T47D (cell line): ENCODE results near the gene ATXN1.

Source experiments
- DNase-seq, 2 experiments: peaks; one replicate each; pipeline versions ENCODE4 v3.0.0 to v3.0.0-alpha.2; 2011 to 2012; ENCODE audit warnings: low read depth in 1 of 2, low spot score in 1 of 2
- JUND ChIP-seq: IDR thresholded peaks from 2 replicates; pipeline ENCODE4 v1.6.1; 2012; ENCODE audit warnings: low read depth
- in situ Hi-C: cut with HindIII; loops from 2 replicates; pipeline ENCODE4 v1.10.0; 2016; ENCODE audit warnings: low sequenced_read_pairs, low pct_unique_long_range_greater_than_20kb

ATXN1 gene

DNA sequence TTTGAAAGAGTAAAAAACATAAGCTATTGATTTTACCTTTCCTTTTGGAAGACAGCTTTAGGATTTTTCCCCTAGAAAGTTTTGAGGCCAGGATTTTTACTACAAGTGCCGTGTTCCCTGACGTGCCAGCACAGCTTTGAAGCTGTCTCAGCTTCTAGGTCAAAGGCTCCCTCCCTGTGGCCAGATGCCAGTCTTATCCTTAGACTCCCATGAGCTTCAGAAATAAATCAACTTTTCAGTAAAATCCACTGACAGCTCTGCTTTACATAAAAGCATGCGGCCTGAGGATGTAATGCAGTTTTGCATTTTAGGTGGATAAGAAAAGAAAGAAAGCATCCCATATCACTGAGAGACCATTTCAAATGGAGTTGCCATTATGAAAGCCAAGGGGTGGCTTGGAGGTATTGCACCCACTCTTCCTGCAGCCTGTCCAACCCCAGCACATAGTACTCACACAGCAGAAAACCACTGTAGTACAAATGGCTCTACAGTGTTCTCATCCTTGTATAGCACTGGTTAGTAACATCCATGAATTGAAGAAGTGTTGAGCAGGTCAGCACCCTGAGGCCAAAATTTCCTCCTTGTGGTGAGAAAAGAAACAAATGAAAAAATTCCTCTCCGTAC is 15.2 kb upstream of the ATXN1 start:
- in situ Hi-C loops = no loop called here
- TF ChIP-seq JUND = no peak
- DNase-seq = no peak

DNA sequence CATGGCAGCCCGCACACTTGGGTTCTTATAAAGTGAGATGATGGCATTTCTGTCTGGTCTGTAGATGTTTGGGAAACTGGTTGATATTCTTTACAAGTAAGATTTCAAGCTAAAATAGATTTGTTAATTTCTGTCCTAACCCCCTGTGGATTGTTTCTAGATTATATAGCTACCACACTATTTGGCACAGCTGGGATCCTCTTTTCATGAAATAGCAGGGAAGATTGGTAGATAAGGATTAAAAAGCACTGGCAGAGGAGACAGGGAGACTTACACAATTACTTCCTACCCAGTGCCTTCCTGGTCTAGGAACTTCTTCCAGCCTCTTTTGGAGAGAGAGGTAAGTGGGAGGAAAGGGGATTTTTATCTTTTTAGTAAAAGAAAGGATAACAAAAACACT is 13.2 kb upstream of the ATXN1 start:
- DNase-seq = no peak
- TF ChIP-seq JUND = no peak
- in situ Hi-C loops = no loop called here

DNA sequence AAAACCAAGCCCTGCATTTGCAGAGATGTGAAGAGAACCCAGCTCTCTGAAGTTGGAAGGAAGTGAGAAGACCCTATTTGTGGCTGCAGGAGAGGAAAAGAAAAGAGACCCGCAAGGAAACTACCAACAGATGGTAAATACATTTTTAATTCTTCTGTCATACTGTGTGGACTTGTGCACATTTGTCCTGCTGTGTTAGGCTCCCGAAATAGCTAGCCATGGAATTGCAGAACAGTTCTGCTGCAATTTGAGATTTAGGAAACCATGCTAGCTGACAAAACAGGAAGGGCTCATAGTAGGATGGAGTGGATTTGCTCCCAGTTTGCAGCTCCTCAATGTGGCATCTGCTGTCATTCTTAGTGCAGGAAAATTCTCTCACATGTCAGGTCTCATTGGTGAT is 12.1 kb upstream of the ATXN1 start:
- no peak for TF ChIP-seq JUND
- no peak for DNase-seq
- in situ Hi-C loops = no loop called here

DNA sequence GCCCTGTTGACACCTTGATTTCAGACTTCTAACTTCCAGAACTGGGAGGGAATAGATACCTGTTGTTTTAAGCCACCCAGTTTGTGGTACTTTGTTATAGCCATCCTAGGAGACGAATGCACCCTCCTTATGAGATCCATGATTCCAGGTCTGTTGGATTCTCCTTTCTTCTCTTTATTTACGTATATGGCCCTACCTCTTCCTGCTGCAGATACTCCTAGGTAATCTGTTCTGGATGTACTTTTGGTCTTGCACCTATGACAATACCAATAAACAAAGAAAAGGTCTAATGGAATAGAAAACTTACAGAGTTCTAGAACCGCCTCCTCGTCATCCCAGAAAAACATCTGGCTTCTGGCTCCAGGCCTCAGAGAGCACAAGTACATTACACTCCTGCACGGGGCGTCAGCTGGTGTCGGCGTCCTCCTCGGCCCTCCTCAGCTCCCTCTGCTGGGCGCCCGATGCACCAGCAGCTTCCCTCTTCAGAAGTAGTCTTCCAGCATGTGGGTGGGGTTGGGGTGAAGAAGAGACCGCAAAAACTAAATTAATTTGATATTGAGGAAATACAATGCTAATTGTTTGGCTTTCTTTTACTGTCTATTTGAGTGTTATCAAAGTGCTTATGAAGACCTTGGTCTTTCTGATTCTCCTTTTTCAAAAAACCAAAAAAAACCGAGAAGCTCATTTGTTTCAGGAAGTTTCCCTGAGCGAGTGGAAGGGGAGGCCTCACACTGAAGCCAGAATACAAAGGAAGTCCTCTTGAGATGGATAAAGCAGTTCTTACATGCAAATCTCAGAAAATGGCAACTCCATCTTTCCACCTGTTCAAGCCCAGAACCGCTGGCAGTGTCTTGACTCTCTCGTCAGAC is 9.7 kb upstream of the ATXN1 start:
- in situ Hi-C loops = no loop called here
- peak; percentile 41 to 76 for DNase-seq
- TF ChIP-seq JUND = no peak

DNA sequence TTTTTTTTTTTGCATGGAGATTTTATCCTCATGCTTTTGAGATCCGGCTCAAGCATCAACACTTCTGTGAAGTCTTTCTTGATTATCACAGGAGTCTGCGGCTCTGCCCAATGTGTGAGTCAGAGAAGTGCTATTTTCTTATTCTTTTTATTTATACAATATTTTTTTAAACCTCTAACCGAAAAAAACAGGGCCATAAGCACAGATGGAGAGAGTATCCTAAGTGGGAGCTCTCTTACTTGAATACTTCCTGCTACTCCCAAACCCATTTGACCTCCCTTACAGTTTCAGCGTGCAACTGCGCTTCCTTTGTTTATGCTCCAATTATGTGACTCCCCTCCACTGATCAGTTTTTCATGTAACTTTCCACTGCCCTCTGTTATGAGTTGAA is 8.7 kb upstream of the ATXN1 start:
- no peak for TF ChIP-seq JUND
- in situ Hi-C loops = no loop called here
- DNase-seq = no peak

DNA sequence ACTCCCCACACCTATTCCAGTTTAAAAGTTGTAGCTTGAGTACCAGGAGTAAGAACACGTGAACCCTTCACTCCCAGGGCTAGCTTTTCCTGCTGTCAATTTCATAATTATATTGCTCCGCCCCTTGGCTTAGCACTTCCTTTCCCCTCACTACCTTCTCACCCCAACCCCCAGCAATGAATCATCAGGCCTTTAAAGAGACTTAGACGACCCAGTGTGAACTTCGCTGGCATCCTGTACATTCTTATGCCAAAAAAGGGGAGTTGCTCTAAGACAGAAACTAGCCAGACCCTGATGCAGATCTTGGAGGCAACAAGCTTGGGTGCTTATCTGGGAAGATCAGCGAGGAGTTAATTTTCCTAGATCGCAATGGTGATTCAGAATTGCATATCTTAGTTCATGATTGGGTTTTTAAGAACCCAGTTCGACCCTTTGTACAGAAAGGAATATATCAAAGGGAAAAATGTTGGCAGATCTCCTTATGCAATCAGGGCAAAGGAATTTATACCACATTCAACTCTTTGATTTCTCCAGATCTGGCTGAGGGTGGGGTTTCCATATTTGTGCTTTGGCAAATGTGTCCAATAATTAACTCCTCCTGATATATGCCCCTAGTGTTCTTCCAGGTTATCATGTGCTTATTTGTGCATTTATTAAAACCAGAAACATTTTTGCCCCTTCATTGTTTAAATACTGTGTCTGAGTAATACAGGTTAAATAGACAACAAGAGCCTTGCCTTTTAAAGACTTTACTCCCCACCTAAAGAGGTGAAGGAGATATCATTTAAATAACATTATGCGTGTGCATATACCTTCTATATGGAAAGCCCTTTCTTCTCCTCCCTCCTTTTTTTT is 8.1 kb upstream of the ATXN1 start:
- in situ Hi-C loops = no loop called here
- TF ChIP-seq JUND = no peak
- DNase-seq = no peak

DNA sequence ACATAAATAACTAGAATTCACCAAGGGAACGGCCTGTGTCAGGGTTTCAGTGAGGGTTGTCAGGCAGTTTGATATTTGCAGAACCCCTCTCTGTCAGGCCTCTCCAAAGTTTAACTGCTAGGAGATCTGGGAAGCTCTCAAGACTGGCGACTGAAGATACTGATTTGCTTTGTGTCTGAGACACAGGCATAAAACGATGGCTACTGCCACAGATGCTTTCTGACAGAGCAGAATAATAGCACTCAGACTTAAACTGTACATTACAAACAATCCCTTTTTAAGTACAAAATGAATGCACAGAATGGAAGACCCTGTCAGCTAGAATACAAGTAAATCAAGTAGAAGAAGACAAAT is 7.2 kb upstream of the ATXN1 start:
- in situ Hi-C loops = no loop called here
- DNase-seq = no peak
- TF ChIP-seq JUND = no peak

DNA sequence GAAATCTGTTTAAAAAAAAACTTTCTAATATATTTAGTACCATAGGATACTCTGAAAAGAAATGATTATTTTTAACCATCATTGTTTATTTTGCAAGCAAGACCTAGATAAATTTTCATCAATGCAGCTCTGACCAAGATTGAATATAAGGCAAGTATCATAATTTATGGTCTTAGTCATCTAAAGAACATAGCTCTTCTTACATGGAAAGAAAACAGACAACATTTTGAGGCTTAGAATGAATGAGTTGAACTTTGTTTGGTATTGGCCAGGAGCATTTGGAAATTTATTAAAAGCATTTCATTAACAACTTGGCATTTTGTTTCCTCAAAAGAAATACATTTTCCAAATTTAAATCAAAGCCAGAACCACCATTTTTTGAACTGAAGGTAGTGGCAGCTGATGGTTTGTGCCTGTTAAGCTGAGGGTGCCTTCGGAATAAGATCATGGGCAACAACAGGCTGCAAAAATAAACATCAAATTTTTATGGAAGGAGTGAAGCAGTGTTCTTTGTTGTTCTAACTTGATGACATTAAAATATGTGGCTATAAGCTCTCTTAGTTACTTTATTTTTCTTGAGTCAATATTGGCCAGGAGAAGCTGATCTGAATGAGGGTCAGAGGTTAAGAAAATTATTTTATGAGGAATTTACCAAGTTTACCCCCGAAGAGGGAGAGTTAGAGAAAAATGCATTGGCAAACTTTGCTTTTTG is 6.7 kb upstream of the ATXN1 start:
- DNase-seq = no peak
- TF ChIP-seq JUND = no peak
- in situ Hi-C loops = no loop called here

GRCh38 chr6:16766836-16767745 is 5.8 kb upstream of the ATXN1 start:
- TF ChIP-seq JUND = no peak
- in situ Hi-C loops = no loop called here
- DNase-seq = no peak

GRCh38 chr6:16766043-16766536 is 4.8 kb upstream of the ATXN1 start:
- DNase-seq = peak in 1 of 2 experiments; percentile 46
- no peak for TF ChIP-seq JUND
- in situ Hi-C loops = no loop called here

GRCh38 chr6:16765235-16765634 is 4.0 kb upstream of the ATXN1 start:
- TF ChIP-seq JUND = no peak
- in situ Hi-C loops = no loop called here
- DNase-seq = no peak
